GM12878 (cell line): ENCODE measurements around the gene ZSWIM7. TPM values are rescaled to one million over a fixed set of nuclear protein-coding genes. Genes with fewer than 3 reads are reported as not detected.
A peak's percentile ranks its signal among the peaks of the same experiment; 100 is the strongest.

Source experiments
- FOXK2 ChIP-seq: fragments of 450-650 bp; IDR thresholded peaks from 2 replicates; pipeline ENCODE4 v1.6.1; 2017; ENCODE audit warnings: mild to moderate bottlenecking, moderate library complexity
- RELA ChIP-seq: fragments of 450-650 bp; IDR thresholded peaks from 2 replicates; pipeline ENCODE4 v1.8.0; 2014; ENCODE audit warnings: borderline replicate concordance; ENCODE audit not compliant: partially characterized antibody
- polyA plus RNA-seq, 11 experiments: library from polyadenylated mRNA; depleted of rRNA in 4 of 11; unstranded in 6 of 11; stranded (reverse) in 5 of 11; fragments of >200 nt; fragmentation: Nextera tagmentation in 4 of 11; fragmentation: Illumina TruSeq in 1 of 11; extraction: Ambion mirVana in 4 of 11; extraction: Trizol in 1 of 11; gene quantifications; 1 replicate in 1 of 11; 2 replicates in 10 of 11; pipeline versions ENCODE4 v1.2.1 to v1.2.3, GENCODE V29; 2011 to 2016; ENCODE audit warnings: inconsistent platforms in 2 of 11, missing spikeins in 2 of 11, low read depth in 1 of 11
- total RNA-seq, 4 experiments: library from RNA; depleted of rRNA in 3 of 4; stranded (reverse); fragments of >200 nt in 3 of 4; fragmentation: Illumina TruSeq in 1 of 4; extraction: Trizol in 1 of 4; gene quantifications; 2 replicates each; pipeline versions ENCODE4 v1.2.1 to v1.2.3, GENCODE V29; 2013 to 2021
- TF ChIP-seq, protein P1 (sequence below): IDR thresholded peaks from 2 replicates; pipeline ENCODE4 v1.6.1; 2011; ENCODE audit warnings: borderline replicate concordance, low read depth, mild to moderate bottlenecking, moderate library complexity, low read length; ENCODE audit not compliant: insufficient read depth, poor library complexity, severe bottlenecking
- TF ChIP-seq, protein P2 (sequence below): fragments of 450-650 bp; IDR thresholded peaks from 2 replicates; pipeline ENCODE4 v1.6.1; 2017; ENCODE audit warnings: mild to moderate bottlenecking, moderate library complexity
- TF ChIP-seq, protein P3 (sequence below): IDR thresholded peaks from 2 replicates; pipeline ENCODE4 v1.6.1; 2012; ENCODE audit warnings: low read depth, low read length, improper control_type of control experiment

ZSWIM7 gene
- total and polyA plus RNA-seq, 10 of the 15 experiments (the other 5 are each of a cell fraction or from before 2014, with no cell fraction given), result 7.0 to 26.6 (median 9.9) TPM

DNA sequence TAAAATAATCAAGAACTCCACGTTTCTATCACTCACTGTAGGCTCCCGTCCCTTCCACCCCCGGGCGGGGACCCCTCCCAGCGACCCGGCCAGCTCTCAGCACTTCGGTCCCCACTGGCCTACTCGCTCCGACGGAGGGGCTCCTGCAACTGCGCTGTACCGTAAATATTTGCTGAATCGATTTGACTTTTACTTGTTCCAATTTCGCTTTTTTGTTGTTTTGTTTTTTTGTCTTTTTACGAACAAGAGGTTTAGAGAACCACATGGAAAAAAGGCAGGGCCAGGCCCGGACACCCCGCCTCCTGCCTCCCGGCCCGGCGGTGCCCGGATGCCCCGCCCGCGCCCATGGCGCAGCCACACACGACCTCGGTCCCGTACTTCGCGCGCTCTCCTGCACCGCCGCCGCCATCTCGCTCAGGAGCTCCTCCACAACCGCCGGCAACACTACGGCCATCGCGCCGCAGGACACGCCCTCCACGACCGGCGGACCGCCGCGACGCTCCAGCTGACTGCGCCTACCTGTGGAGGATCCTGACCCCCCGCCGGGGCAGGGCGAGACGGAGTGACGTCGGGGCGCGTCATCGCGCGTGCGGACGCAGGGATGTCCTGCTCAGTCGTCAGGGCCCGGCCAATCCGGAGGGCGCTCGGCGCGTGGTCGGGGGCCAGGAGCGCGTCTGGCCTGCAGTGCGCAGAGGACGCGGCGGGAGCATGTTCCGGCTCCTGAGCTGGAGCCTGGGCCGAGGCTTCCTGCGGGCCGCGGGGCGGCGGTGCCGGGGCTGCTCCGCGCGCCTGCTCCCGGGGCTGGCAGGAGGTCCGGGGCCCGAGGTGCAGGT is at the start of gene ZSWIM7, which contains the start of gene TTC19 (continued):
- TF ChIP-seq, protein P1, sequence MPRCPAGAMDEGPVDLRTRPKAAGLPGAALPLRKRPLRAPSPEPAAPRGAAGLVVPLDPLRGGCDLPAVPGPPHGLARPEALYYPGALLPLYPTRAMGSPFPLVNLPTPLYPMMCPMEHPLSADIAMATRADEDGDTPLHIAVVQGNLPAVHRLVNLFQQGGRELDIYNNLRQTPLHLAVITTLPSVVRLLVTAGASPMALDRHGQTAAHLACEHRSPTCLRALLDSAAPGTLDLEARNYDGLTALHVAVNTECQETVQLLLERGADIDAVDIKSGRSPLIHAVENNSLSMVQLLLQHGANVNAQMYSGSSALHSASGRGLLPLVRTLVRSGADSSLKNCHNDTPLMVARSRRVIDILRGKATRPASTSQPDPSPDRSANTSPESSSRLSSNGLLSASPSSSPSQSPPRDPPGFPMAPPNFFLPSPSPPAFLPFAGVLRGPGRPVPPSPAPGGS, result peak; percentile 39
- TF ChIP-seq RELA (no peak), FOXK2 (no peak)
- TF ChIP-seq, protein P2, sequence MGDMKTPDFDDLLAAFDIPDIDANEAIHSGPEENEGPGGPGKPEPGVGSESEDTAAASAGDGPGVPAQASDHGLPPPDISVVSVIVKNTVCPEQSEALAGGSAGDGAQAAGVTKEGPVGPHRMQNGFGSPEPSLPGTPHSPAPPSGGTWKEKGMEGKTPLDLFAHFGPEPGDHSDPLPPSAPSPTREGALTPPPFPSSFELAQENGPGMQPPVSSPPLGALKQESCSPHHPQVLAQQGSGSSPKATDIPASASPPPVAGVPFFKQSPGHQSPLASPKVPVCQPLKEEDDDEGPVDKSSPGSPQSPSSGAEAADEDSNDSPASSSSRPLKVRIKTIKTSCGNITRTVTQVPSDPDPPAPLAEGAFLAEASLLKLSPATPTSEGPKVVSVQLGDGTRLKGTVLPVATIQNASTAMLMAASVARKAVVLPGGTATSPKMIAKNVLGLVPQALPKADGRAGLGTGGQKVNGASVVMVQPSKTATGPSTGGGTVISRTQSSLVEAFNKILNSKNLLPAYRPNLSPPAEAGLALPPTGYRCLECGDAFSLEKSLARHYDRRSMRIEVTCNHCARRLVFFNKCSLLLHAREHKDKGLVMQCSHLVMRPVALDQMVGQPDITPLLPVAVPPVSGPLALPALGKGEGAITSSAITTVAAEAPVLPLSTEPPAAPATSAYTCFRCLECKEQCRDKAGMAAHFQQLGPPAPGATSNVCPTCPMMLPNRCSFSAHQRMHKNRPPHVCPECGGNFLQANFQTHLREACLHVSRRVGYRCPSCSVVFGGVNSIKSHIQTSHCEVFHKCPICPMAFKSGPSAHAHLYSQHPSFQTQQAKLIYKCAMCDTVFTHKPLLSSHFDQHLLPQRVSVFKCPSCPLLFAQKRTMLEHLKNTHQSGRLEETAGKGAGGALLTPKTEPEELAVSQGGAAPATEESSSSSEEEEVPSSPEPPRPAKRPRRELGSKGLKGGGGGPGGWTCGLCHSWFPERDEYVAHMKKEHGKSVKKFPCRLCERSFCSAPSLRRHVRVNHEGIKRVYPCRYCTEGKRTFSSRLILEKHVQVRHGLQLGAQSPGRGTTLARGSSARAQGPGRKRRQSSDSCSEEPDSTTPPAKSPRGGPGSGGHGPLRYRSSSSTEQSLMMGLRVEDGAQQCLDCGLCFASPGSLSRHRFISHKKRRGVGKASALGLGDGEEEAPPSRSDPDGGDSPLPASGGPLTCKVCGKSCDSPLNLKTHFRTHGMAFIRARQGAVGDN, result peak; percentile 97
- TF ChIP-seq, protein P3, sequence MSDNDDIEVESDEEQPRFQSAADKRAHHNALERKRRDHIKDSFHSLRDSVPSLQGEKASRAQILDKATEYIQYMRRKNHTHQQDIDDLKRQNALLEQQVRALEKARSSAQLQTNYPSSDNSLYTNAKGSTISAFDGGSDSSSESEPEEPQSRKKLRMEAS, result peak; percentile 79; the same call in 1 of the 2 replicates
- TF ChIP-seq, all 136 proteins: peak for 45
